Ovary (tissue), 9 donors: ENCODE results near the gene TNRC6A. TPM values are rescaled to one million over a fixed set of nuclear protein-coding genes. Genes with fewer than 3 reads are reported as not detected.
A peak's percentile ranks its signal among the peaks of the same experiment; 100 is the strongest.
"Not testable (repeated sequence)": the region's sequence is repeated elsewhere in the genome, so short reads cannot be mapped to it uniquely, and the experiment has no call there.

Source experiments
- DNase-seq, 5 donors: peaks; one replicate each; pipeline ENCODE4 v3.0.0-alpha.2; 2019 to 2020
- H3K27ac ChIP-seq, 2 donors: fragments of 200-600 bp; one replicate each; pipeline versions ENCODE4 v1.5.1 to v1.8.0; 2019 to 2022
- H3K27me3 ChIP-seq: fragments of 200-600 bp; one replicate; pipeline ENCODE4 v1.8.0; 2022
- H3K36me3 ChIP-seq: fragments of 200-600 bp; sonication (generic); one replicate; pipeline ENCODE4 v1.5.1; 2019
- H3K4me1 ChIP-seq: one replicate; pipeline ENCODE4 v1.8.1; 2013; ENCODE audit warnings: mild to moderate bottlenecking, moderate library complexity; ENCODE audit not compliant: insufficient read depth
- H3K4me3 ChIP-seq: fragments of 200-600 bp; sonication (generic); one replicate; pipeline ENCODE4 v1.5.1; 2017
- H3K9me3 ChIP-seq, 2 donors: fragments of 200-600 bp in 1 of 2; sonication (generic) in 1 of 2; one replicate each; pipeline versions ENCODE4 v1.5.1 to v1.8.1; 2013 to 2019; ENCODE audit warnings: mild to moderate bottlenecking in 1 of 2, moderate library complexity in 1 of 2
- CTCF ChIP-seq, 3 donors: fragments of 450-650 bp in 2 of 3; fragments of 200-600 bp in 1 of 3; IDR thresholded peaks; one replicate each; pipeline versions ENCODE4 v1.5.1 to v1.8.0; 2016 to 2022; ENCODE audit warnings: antibody characterized with exemption in 3 of 3, mild to moderate bottlenecking in 1 of 3
- EP300 ChIP-seq: sonication (generic); formaldehyde crosslinking; IDR thresholded peaks from one replicate; pipeline ENCODE4 v1.6.1; 2017; ENCODE audit warnings: antibody characterized with exemption
- POLR2A ChIP-seq: fragments of 450-650 bp; IDR thresholded peaks from one replicate; pipeline ENCODE4 v1.6.1; 2017; ENCODE audit warnings: antibody characterized with exemption, mild to moderate bottlenecking, moderate library complexity
- WGBS, 3 donors: extraction: QIAGEN DNeasy Blood & Tissue Kit in 1 of 3; methylation state at CpG; one replicate each; pipeline versions ENCODE4 v1.1.5 to v1.1.7; 2013 to 2017; 5-methylcytosine and 5-hydroxymethylcytosine counted together
- intact Hi-C, 4 donors: fragments of 100-400 bp; cut with DNase I; formaldehyde crosslinking; loops; one replicate each; pipeline versions ENCODE4 v1.11.0 to v1.15.1; 2022 to 2023
- polyA plus RNA-seq, 2 donors: library from polyadenylated mRNA; stranded (reverse); fragments of 200-250 nt in 1 of 2; fragments of 350-450 nt in 1 of 2; fragmentation: Illumina TruSeq in 1 of 2; extraction: RNeasy Lipid Tissue Mini Kit (QIAGEN cat#74804) in 1 of 2; gene quantifications; one replicate each; pipeline ENCODE4 v1.2.3, GENCODE V29; 2013 to 2014
- total RNA-seq, 7 donors: library from RNA; depleted of rRNA in 2 of 7; stranded (reverse); fragments of >200 nt in 2 of 7; fragmentation: NEBNext Ultra II Directional in 3 of 7; extraction: Animal tissue kit (Norgen Biotek cat#: 25700) in 3 of 7; gene quantifications; one replicate each; pipeline versions ENCODE4 v1.1.0 to v1.2.4, GENCODE V29; 2016 to 2023
- donor health status: DM: no; HTN: no; CAD: no; lungs with moderate emphysema.
- donor health status: DM: no; HTN: no; CAD: no.
- donor health status: Bipolar disorder and iron deficiency.
- donor health status: DM: yes; HTN: yes; CAD: no.
- donor health status: DM: no; HTN: no; CAD: no.
- donor health status: DM: yes; HTN: yes; CAD: no.

The TNRC6A gene
- total and polyA plus RNA-seq, 9 donors = 22.1 to 80.7 (median 54.0) TPM

GRCh38 chr16:24737391-24737871 is 8.0 kb downstream of the TNRC6A start:
- Histone ChIP-seq H3K36me3 (no peaks in the 10 kb centered on the region), H3K9me3 (no peaks in the 10 kb centered on the region), H3K27ac (peak overlapping the region in 1 of 2 donors; percentile 70), H3K4me3 (no peak overlapping the region), H3K4me1 (peaks cover 31% of the 10 kb centered on the region), H3K27me3 (no peaks in the 10 kb centered on the region)
- TF ChIP-seq CTCF (IDR thresholded peaks at IDR 0.05) = no peak
- intact Hi-C loops = loop anchor here in 1 of 4 donors (10.0 kb wide), 1 partner anchor 47 kb away; no protein-coding TSS in a partner anchor
- no peak for DNase-seq
- WGBS, 3 donors = 2 to 3% (median 3%) methylated on average over 3 of the region's 3 CpGs

GRCh38 chr16:24737916-24738594 is 8.6 kb downstream of the TNRC6A start:
- no peaks in the 10 kb centered on the region for H3K36me3 ChIP-seq
- intact Hi-C loops = loop anchor here in 1 of 4 donors (10.0 kb wide), 1 partner anchor 47 kb away; no protein-coding TSS in a partner anchor
- TF ChIP-seq EP300 = no peak
- TF ChIP-seq CTCF (IDR thresholded peaks at IDR 0.05) = no peak
- TF ChIP-seq POLR2A = no peak
- peaks cover 28% of the 10 kb centered on the region for H3K4me1 ChIP-seq
- no peaks in the 10 kb centered on the region for H3K27me3 ChIP-seq
- no peaks in the 10 kb centered on the region for H3K9me3 ChIP-seq
- WGBS, 3 donors = 45 to 56% (median 48%) methylated on average over 5 of the region's 5 CpGs
- H3K4me3 ChIP-seq = no peak overlapping the region
- DNase-seq = no peak
- H3K27ac ChIP-seq = peak overlapping the region in 1 of 2 donors; percentile 70

DNA sequence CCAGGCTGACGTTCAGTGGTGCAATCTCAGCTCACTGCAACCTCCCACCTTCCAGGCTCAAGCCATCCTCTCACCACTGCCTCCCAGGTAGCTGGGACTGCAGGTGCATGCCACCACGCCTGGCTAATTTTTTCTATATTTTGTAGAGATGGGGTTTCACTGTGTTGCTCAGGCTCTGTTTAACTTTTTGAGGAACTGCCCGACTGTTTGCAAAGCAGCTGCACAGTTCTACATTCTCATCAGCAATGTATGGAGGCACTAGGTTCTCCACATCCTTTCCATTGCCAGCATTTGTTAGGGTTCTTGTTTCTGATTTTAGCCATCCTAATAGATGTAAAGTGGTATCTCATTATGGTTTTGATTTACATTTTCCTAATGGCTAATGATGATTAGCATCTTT is 9.4 kb downstream of the TNRC6A start:
- WGBS, 3 donors = 75 to 84% (median 82%) methylated on average over 3 of the region's 3 CpGs
- Histone ChIP-seq H3K4me1 (peaks cover 23% of the 10 kb centered on the region), H3K9me3 (no peaks in the 10 kb centered on the region), H3K36me3 (no peaks in the 10 kb centered on the region), H3K4me3 (no peak overlapping the region), H3K27me3 (no peaks in the 10 kb centered on the region), H3K27ac (no peak overlapping the region)
- TF ChIP-seq CTCF (IDR thresholded peaks at IDR 0.05) (no peak), EP300 (no peak), POLR2A (no peak)
- DNase-seq = no peak
- intact Hi-C loops = loop anchor here in 1 of 4 donors (10.0 kb wide), 1 partner anchor 46 kb away; no protein-coding TSS in a partner anchor

- TF ChIP-seq CTCF (IDR thresholded peaks at IDR 0.05) (no peak), POLR2A (no peak), EP300 (no peak)
- Histone ChIP-seq H3K27ac (no peak overlapping the region), H3K9me3 (no peaks in the 10 kb centered on the region), H3K4me3 (no peak overlapping the region), H3K4me1 (peaks cover 19% of the 10 kb centered on the region), H3K36me3 (no peaks in the 10 kb centered on the region), H3K27me3 (no peaks in the 10 kb centered on the region)
- intact Hi-C loops = no loop called here
- no peak for DNase-seq
- 95 to 97% (median 96%) methylated on average over 4 of the region's 4 CpGs for WGBS, 3 donors
Measured at GRCh38 chr16:24741862-24742261, 12.4 kb downstream of the TNRC6A start.

GRCh38 chr16:24742610-24743009 is 13.2 kb downstream of the TNRC6A start:
- H3K9me3 ChIP-seq, DNase-seq, intact Hi-C loops, H3K4me3 ChIP-seq, H3K27ac ChIP-seq, H3K27me3 ChIP-seq, H3K36me3 ChIP-seq: not testable (repeated sequence)
- peaks cover 24% of the 10 kb centered on the region for H3K4me1 ChIP-seq
- WGBS, 3 donors = 95 to 96% (median 95%) methylated on average over 8 of the region's 8 CpGs
